NCI-H2171 (cell line): ENCODE measurements around the gene ICA1.

Experiments
- DNase-seq: peaks from one replicate; lab custom pipeline; 2025; lab: John Stamatoyannopoulos, UW

Gene ICA1

DNA sequence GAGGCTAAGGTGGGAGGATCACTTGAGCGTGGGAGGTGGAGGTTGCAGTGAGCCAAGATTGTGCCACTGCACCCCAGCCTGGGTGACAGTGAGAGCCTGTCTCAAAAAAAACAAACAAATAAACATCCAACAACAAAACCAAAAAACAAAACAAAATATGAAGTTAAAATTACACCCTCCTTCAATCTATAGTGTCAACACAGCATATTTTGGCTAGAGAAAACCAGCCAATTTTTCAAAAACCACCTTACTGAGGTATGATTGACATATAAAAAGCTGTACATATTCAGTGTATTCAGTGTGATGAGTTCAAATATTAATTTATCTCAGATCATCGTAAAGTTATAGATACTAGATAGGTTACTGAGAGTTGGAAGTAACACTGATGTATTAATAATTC is 102.4 kb downstream of the ICA1 start:
- no peak for DNase-seq

DNA sequence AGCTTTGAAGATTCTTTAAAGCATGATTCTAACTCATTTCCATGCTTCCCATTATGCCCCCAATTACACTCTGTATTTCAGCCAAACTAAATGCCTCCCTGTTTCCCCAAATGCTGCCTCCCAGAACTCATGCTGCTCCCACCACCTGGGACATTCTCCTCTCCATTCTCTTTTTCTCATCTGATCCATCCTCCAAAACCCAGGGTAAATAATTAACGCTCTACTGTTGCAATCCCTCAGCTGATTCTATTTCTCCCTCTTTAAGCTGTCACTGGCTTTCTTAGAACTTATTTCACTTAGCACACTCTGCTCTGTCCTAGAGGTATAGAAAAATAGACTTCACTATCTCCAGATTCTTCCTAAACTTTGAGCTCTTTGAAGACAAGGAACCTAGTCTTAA is 104.7 kb downstream of the ICA1 start:
- DNase-seq: no peak

DNA sequence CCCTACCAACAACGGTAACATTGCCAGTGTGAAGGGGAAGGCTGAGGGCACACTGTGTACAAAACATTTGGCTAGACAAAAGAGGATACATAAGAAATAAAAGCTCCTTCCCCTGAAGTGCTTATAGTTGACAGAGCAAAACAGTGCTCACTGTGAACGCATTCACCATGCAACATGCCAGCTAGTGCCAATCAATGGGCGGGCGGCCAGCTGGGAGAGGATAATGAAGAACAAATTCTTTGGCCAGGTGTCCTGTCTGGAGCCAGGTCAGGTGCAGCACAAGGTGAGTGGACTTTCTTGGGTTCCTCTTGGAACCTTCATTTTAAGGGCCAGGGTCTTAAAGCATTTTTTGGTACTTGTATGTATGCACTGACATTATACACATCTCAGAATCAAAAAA is 106.1 kb downstream of the ICA1 start:
- DNase-seq: no peak

DNA sequence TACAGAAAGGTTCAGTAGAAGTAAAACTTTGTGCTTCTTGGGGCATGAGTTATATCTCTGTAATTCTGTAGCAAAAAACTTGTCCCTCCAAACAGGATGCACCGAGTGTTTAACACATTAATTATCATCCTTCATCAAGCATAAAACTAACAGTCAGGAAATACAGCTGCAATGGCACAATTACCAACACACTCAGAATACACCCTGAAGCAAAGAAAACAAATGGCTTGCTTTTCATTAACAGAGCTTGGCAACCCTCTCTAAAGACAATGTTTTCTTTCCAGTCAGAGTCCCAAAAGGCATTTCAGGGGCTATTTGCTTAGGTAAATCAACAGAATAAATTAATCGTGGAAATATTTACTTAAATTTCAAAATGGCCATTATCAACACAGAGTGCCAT is 107.7 kb downstream of the ICA1 start:
- no peak for DNase-seq

DNA sequence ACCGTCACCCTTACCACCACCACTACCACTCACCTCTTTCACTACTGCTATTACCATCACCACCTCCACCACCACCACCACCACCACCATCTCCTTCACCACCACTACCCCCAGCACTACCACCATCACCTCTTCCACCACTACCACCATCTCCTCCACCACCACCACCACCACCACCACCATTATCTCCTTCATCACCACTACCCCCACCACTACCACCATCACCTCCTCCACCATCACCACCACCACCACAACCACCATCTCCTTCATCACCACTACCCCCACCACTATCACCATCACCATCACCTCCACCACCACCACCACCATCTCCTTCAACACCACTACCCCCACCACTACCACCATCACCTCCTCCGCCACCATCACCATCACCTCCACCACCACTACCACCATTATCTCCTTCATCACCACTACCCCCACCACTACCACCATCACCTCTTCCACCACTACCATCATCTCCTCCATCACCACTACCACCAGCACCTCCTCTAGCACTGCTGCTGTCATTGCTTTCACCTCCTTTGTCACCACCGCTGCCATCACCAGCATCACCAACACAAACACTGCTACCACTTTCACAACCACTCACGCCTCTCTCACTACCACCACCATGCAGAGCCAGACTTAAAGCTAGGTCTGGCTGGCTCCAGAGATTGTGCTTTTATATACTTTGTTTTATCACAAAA is 109.3 kb downstream of the ICA1 start:
- no peak for DNase-seq

DNA sequence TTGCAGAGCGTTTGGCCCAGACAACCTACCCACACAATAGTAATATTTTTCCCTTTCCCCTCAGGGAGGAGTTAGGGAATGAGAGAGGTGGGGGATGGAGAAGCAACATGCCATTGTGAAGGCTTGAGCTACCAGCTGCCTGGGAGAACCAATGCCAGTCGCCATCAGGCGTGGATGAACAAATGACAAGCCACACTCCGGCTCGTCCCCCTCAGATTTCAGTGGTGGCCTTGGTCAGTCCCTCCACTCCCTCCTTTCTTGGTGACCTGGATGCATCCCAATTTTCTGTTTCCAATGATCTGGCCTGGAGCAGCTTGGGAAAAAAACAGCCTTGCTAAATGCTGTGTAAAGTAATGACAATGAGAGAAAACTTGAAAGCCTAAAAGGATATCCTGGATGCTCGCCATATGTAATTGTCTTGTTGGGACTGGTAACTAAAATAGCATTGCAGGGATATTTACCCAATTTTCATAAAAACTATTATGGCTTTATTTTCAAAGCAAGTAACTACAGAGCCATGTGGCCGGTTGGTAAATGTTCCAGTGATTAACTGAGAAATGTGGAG is 110.7 kb downstream of the ICA1 start:
- DNase-seq: no peak

DNA sequence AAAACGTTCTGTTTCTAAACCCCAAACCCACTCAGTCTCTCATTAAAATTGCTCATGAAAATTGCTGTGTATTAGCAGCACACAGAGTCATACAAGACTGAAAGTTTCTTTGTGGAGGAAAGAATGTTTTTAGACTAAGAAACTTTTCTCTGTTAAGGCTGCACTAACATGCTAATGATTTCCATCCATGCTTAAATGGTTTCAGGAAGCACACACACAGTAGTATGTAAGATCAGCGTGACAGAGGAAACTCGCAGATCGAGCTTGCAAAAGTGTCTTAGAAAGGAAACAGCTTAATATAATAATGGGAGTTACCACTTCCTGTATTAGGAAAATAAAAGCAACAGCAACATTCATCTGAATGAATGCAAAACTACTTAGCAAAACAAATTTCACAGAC is 112.7 kb downstream of the ICA1 start:
- no peak for DNase-seq

DNA sequence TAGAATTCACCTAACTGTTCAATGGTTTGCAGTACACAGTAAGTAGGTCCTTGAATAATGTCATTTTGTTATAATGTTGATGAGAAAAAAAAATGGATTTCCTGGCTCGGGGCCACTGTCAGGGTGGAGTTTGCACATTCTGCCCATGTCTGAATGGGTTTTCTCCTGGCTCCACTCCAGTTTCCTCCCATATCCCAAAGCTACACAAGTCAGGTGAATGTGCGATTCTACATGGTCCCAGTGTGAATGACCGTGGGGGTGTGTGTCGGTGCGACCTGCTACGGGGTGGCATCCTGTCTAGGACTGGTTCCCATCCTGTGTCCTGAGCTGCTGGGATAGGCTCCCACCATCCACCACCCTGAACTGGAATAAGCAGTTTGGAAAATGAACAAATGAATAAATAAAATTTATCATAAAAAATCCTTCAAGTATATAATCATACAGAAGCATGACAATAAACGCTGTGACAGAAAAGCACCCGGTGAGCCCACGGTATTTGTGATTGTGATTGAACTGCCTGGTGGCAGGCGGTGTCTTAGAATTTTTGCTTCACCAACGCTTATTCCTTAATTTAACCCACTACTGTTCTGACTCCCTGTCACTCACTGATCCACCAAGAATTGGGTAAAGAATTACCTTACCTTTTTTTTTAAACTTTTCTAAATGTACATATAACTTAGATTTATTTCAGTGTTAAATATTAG is 114.1 kb downstream of the ICA1 start:
- DNase-seq: no peak

DNA sequence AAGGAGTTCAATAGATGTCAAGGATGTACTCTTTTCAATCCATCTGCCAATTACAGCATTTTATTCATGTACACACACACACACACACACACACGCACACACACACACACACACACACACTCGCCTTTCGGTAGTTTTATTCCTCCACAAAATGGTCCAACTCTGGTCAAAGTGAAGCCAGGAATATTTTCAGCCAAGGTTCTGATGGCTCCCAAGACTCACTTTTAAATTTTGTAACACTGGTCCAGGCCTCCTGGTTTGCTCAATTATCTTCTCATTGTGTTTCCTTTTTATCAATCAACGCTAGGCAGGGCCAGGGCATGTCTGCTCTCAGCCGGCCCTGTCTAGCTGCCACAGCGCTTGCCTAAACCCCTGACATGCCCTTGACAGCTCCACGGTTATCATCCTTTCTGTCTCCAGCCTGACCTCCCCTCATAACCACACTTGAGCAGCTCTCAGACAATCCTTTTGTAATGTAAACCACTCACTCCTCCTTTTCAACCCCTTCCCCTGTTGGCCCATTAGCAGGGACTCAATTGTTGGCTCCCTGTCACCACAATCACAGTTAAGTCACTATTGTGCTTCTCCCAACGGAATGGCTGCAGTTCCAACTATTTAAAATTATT is 115.1 kb downstream of the ICA1 start:
- DNase-seq: no peak

DNA sequence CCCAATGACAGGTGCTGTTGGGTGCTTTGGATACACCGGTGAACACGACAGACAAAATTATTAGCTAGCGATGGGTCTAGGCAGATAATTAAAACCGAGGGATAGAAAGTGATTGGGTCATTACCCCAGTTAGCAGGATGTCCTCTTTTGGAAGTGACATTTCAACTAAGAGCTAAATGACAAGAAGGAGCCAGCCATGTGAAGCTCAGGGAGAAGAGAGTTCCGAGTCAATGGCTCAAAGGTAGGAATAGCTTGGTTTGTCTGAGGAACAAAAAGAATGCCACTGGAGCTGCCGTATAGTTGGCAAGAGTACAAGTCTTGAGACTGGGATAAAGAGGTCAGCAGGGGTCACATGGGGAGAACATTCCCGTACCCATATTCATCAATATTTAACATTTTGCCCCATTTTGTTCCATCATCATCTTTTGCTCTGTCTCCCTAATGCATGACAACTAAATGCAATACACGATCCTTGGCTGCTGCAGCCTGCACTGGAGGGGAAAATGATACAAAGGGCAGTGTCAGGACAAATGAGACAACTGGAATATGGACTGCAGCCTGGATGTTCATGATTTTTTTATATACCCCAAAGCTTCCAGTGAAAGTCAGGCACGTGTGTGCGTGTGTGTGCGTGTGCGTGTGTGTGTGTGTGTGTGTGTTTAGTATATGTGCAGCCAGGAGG is 115.7 kb downstream of the ICA1 start:
- no peak for DNase-seq

DNA sequence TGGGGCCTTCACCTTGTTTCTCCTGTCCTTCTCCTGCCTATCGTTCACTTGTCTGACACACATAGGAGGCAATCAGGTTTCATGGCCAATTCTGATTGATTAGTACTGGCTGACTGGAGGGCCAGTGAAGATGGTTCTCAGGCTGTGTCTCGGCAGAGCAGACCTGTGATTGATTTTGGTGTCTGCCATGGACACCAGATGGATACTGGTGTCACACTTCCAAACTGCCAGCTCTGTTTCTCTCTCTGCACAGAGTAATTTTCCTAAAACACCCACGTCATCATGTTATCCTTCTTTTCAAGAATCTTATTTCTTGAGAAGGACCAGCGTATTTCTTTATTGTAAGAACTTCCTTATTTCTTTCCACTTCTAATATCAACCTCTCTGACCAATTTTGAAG is 117.1 kb downstream of the ICA1 start:
- DNase-seq: no peak

DNA sequence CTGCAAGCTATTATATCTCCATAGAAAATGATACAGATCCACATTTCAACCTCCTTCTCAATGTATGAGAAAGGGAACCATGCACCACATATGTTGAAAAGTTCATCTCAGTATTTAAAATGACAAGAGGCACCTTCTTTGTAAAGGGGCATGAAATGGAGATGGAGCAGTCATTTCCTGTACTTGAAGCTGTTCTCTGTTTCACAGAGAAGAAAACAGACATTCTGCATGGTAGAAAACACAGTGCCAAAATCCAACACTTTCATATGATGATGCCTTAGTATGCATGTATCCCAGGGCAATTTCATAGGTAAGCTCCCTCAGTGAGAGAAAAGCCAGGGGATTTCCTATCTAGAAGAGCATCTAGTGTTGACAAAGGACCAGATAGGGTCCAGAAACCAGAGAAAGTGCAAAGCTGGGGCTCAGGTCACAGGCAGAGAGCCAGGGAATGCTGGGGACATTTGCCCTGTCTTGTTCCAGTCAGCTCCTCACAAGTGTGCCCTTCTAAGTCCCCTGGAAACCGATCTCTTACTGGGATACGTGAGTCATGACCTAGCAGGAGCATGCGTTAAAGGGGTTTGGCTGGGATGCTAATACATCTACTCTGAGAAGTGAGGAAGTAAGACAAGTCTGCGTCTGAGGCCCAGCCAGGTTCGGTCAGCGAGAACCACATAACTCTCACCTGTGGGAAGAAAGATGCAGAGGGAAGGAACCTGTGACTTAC is 118.7 kb downstream of the ICA1 start:
- no peak for DNase-seq

DNA sequence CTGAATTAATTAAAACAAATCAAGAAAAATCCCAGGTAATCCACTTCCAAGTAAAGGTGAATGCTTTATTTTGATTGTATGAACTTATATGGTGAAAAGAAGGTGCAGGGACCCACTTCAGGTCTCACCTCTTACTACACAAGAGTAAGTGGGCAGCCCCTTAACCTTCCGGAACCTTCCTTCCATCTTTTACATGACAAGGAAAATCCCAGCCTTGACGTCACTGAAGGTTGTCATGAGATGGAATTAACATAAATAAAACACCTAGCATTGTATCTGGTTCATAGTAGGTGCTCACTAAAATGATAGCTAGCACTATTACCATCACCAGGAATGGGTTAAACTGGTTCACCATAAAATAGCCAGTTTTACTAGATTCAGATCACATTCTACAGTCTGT is 119.5 kb downstream of the ICA1 start:
- DNase-seq: no peak

DNA sequence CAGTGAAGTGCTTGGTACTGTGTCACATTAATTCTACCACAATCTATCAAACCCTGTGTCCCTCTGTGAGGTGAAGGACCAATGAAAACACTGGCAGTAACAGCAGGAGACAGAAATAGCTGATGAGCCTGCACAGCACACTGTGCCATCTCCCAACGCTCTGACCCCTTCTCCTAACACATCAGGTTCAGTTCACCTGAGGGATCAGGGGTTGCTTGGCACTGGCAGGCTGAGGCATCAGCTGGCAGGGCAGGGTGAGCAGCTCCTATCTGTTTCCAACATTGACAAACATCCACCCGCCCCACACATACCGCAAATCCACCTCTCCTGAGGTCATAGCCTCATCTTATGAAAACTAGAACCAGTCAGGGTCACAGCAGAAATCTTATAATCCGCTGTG is 120.9 kb downstream of the ICA1 start:
- DNase-seq: no peak

DNA sequence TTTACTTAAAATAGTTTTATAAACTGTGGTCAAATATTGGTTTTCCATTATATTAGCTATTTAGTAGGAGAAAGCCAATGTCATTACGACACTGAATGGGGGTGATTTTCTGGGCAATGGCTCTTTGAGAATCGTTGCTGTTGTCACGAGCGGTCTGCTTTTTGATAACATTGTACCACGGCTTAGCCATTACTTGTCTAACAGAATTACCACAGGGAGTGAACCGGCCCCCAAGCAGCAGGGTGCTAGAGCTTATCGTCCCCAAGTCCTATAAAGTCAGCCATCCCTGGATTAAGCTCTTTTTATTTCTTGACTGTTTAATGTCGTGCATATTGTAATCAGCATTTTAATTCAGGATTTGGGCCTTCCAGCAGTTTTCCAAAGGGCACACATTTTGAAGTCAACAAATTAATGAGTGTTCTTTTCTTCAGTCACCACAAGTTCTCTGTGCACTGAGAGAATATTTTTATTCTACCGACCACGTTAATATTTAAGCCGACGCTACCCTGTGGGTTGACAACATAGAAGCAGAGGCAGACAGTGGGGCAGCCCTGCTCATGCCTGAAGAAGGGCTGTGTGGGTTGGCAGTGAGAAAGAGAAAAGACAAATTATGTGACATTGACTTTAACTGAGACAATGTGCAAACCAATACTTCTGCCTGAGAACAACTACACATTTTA is 125.8 kb downstream of the ICA1 start:
- no peak for DNase-seq

DNA sequence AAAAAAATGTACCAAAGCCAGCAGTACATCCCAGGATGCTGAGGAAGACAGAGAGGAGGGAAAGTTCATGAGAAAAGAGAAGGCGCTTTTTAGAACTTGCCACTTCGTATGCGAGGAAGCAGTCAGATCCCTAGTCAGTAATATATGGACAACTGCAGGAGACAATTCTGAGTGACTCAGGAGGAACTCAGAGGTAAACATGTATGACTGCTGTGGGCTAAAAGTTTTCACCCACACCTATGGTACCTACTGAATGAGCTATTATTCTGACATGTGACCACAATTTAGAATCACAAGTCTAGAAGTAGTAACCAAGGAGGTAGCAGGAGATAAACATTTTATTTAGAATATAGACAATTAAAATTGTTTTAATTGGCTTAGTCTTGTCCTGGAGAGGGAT is 126.5 kb downstream of the ICA1 start:
- no peak for DNase-seq

DNA sequence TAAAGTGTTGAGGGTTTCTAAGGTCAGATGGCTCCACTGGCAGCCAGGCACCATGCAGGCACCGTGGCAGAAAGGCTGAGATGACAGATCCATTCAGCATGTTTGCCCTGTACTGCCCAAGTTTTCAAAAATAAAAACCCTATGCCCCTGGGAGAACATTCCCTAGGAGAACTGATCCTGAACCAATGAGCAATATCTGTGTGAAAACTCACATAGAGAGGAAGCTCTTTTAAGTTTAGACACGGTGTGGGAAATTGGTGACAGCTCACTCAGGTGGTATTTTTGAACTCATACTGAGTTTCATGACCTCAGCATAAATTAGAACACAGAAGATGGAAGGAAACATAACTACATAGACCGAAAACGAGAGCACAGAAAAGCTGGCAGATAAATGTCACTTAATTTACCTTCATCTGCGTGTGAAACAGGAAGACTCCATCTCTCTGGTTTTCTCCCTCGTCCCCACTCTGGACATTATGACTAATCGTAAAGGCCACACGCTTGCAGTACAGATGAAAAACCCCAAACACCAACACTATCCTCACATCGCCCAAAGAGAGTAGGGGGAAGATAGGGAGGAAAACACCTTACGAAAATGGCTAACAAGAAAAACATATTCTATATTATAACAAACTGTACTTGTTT is 127.8 kb downstream of the ICA1 start:
- no peak for DNase-seq

DNA sequence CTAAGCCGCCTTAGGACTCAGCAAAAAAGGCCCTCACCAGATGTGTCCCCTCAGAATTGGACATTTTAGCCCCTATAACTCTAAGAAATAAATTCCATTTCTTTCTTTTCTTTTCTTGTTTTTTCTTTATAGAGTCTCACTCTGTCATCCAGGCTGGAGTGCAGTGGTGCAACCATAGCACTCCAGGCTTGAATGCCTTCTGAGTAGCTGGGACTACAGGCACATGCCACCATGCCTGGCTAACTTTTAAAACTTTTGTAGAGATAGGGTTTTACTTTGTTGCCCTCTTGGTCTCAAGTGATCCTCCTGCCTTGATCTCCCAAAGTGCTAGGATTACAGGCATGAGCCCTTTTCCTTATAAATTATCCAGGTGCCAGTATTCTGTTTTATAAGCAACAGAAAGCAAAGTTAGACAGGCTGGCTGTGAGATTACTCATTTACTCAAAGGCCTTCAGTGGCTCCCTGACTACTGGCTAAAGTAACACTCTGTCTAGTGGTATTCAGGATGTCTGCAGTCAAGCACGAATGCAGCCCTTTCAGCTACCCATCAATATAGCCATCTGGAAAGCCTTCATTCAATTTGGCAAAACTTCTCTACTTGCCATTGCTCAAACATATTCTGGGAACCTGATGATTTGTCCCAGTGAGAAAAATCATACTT is 128.6 kb downstream of the ICA1 start:
- no peak for DNase-seq

DNA sequence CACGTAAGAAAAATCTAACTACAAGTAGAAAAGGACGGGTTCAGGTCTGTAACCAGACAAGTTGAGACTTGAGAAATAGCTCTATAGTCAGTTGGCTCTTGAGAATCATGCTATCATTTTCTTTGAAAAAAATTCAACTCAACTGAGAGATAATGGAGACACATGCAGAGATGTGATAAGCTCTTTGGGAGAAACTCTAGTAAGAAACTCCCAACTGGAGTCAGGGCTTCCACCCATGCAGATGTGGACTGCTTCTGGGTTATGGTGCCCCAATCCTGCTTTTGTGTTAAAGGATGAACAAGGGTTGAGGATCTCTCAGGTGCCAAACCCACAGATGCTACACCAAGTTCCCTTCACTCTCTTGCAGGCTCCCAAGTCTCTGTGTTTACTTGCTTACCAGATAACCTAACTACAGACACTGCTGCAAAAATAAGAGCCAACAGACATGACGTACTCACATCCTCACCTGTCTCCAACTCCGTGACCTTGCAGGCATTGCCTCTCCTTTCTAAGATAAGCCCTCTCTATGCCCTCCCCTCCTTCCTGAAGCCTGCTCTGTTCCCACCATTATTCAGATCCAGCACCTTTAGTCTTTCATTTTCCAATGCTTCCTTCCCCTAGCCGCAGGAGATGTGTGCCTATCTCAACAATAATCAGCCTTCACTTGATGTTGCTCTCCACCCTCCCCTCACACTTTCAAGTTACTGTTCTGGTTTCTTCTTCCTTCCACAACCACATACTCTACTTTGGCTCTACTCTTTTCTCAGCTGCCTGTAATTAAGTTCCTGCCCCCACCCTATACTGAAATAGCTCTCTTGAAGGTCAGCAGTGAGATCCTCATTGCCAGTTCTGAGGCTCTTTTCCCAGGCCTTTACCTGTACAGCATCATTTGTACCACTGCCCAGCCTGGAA is 130.0 kb downstream of the ICA1 start:
- DNase-seq: no peak
